IMR-90 (cell line): ENCODE results near the gene LTF. TPM values are rescaled to one million over a fixed set of nuclear protein-coding genes. Genes with fewer than 3 reads are reported as not detected.

Experiments
- ATAC-seq: fragments of 200-7000 bp; cut with Tn5 transposase; 2 replicates; pipeline ENCODE4 v1.9.1; 2020; ENCODE audit warnings: low read depth, mild to moderate bottlenecking, moderate library complexity
- BruUV-seq: library from RNA; stranded (reverse); fragments of 400-500 nt; replicated peaks from 2 replicates; lab custom pipeline; 2021; lab: Mats Ljungman, UMichigan
- CTCF ChIA-PET: fragments of 300-600 bp; formaldehyde crosslinking; extraction: SDS; loops from one replicate; lab custom pipeline; 2021; ENCODE audit warnings: antibody characterized with exemption; lab: Yijun Ruan, JAX
- POLR2A ChIA-PET: fragments of 300-600 bp; sonication (Branson Sonifier 250); formaldehyde crosslinking; loops from one replicate; lab custom pipeline; 2022; ENCODE audit warnings: antibody characterized with exemption; ENCODE audit not compliant: unreplicated experiment; lab: Charles Lee
- DNase-seq: peaks from one replicate; pipeline ENCODE4 v3.0.0; 2013
- H2AFZ ChIP-seq: replicated peaks from 2 replicates; pipeline ENCODE3; 2013; ENCODE audit warnings: low read length, mild to moderate bottlenecking; ENCODE audit not compliant: poor library complexity
- H2AK5ac ChIP-seq: 2 replicates; pipeline ENCODE4 v1.6.1; 2013; ENCODE audit warnings: low read depth, low read length, inconsistent platforms
- H2AK9ac ChIP-seq: replicated peaks from 2 replicates; pipeline ENCODE3; 2013; ENCODE audit warnings: mild to moderate bottlenecking, low read depth, low read length, moderate library complexity; ENCODE audit not compliant: poor library complexity
- H2BK120ac ChIP-seq: 2 replicates; pipeline ENCODE4 v1.6.1; 2013; ENCODE audit warnings: low read depth, low read length, inconsistent platforms
- H2BK15ac ChIP-seq: 3 replicates; pipeline ENCODE4 v1.6.1; 2013; ENCODE audit warnings: low read depth, low read length, inconsistent platforms
- H2BK20ac ChIP-seq: 2 replicates; pipeline ENCODE4 v1.6.1; 2013; ENCODE audit warnings: low read depth, mild to moderate bottlenecking, inconsistent platforms, low read length, moderate library complexity
- H2BK5ac ChIP-seq: 2 replicates; pipeline ENCODE4 v1.6.1; 2013; ENCODE audit warnings: mild to moderate bottlenecking, low read depth, low read length, inconsistent platforms; ENCODE audit not compliant: poor library complexity, severe bottlenecking
- H3K14ac ChIP-seq: replicated peaks from 2 replicates; pipeline ENCODE4 v1.6.1; 2013; ENCODE audit warnings: low read depth, low read length, inconsistent platforms
- H3K18ac ChIP-seq: 2 replicates; pipeline ENCODE4 v1.6.1; 2013; ENCODE audit warnings: low read depth, low read length, control low read depth
- H3K23ac ChIP-seq: 2 replicates; pipeline ENCODE4 v1.6.1; 2013; ENCODE audit warnings: low read depth, low read length, inconsistent platforms
- H3K27ac ChIP-seq: 2 replicates; pipeline ENCODE4 v1.5.1; 2013; ENCODE audit warnings: mild to moderate bottlenecking, control low read depth, low read length; ENCODE audit not compliant: insufficient read depth
- H3K27me3 ChIP-seq: 2 replicates; pipeline ENCODE4 v1.6.1; 2013; ENCODE audit warnings: low read length; ENCODE audit not compliant: control insufficient read depth, insufficient read depth
- H3K36me3 ChIP-seq: 2 replicates; pipeline ENCODE4 v1.6.1; 2013; ENCODE audit warnings: low read length, mixed read lengths; ENCODE audit not compliant: control insufficient read depth, insufficient read depth
- H3K4ac ChIP-seq: 2 replicates; pipeline ENCODE4 v1.6.1; 2013; ENCODE audit warnings: low read depth, low read length, inconsistent platforms
- H3K4me1 ChIP-seq: 2 replicates; pipeline ENCODE4 v1.6.1; 2013; ENCODE audit warnings: low read length, mixed read lengths; ENCODE audit not compliant: control insufficient read depth, insufficient read depth
- H3K4me2 ChIP-seq: 2 replicates; pipeline ENCODE4 v1.6.1; 2013; ENCODE audit warnings: low read depth, mild to moderate bottlenecking, control low read depth, low read length, moderate library complexity
- H3K4me3 ChIP-seq: 2 replicates; pipeline ENCODE4 v1.5.1; 2013; ENCODE audit warnings: low read depth, mild to moderate bottlenecking, control low read depth, low read length, moderate library complexity; ENCODE audit not compliant: insufficient read depth
- H3K56ac ChIP-seq: 2 replicates; pipeline ENCODE4 v1.6.1; 2013; ENCODE audit warnings: low read length, inconsistent platforms; ENCODE audit not compliant: insufficient read depth; ENCODE audit errors: extremely low read depth
- H3K79me1 ChIP-seq, 2 experiments: 2 replicates each; pipeline ENCODE4 v1.6.1; 2013; ENCODE audit warnings: low read length in 2 of 2, inconsistent platforms in 1 of 2, low read depth in 1 of 2
- H3K9ac ChIP-seq: 2 replicates; pipeline ENCODE4 v1.6.1; 2013; ENCODE audit warnings: low read depth, low read length, control low read depth
- H3K9me1 ChIP-seq: 2 replicates; pipeline ENCODE4 v1.6.1; 2013; ENCODE audit warnings: low read length, inconsistent platforms; ENCODE audit not compliant: insufficient read depth
- H3K9me3 ChIP-seq: 2 replicates; pipeline ENCODE4 v1.6.1; 2013; ENCODE audit warnings: low read length; ENCODE audit not compliant: control insufficient read depth, insufficient read depth
- H4K20me1 ChIP-seq: 2 replicates; pipeline ENCODE4 v1.6.1; 2013; ENCODE audit warnings: low read length, inconsistent platforms; ENCODE audit not compliant: insufficient read depth
- H4K5ac ChIP-seq: 2 replicates; pipeline ENCODE4 v1.6.1; 2013; ENCODE audit warnings: mild to moderate bottlenecking, low read depth, low read length, control low read depth
- H4K8ac ChIP-seq, 2 experiments: 2 replicates each; pipeline ENCODE4 v1.6.1; 2013; ENCODE audit warnings: low read depth in 2 of 2, low read length in 2 of 2, control low read depth in 1 of 2, inconsistent platforms in 1 of 2
- H4K91ac ChIP-seq: 2 replicates; pipeline ENCODE4 v1.6.1; 2013; ENCODE audit warnings: low read depth, low read length, inconsistent platforms; ENCODE audit not compliant: insufficient read depth
- BHLHE40 ChIP-seq: fragments of 150-350 bp; IDR thresholded peaks from 2 replicates; pipeline ENCODE4 v1.6.1; 2016; ENCODE audit warnings: mild to moderate bottlenecking, low read depth, low read length
- CEBPB ChIP-seq: IDR thresholded peaks from 2 replicates; pipeline ENCODE4 v1.6.1; 2012; ENCODE audit warnings: low read depth, low read length, improper control_type of control experiment
- CHD1 ChIP-seq: IDR thresholded peaks from 2 replicates; pipeline ENCODE4 v1.6.1; 2012; ENCODE audit warnings: low read depth, low read length, improper control_type of control experiment
- FOS ChIP-seq: fragments of 150-350 bp; IDR thresholded peaks from 2 replicates; pipeline ENCODE4 v1.6.1; 2016; ENCODE audit warnings: low read depth, low read length
- MAFK ChIP-seq: IDR thresholded peaks from 2 replicates; pipeline ENCODE4 v1.6.1; 2012; ENCODE audit warnings: low read depth, low read length, improper control_type of control experiment
- MAZ ChIP-seq: IDR thresholded peaks from 2 replicates; pipeline ENCODE4 v1.6.1; 2012; ENCODE audit warnings: low read depth, mild to moderate bottlenecking, low read length, improper control_type of control experiment, moderate library complexity, borderline replicate concordance
- MXI1 ChIP-seq: IDR thresholded peaks from 2 replicates; pipeline ENCODE4 v1.6.1; 2012; ENCODE audit warnings: low read depth, mild to moderate bottlenecking, low read length, moderate library complexity, borderline replicate concordance
- NFE2L2 ChIP-seq: fragments of 150-350 bp; IDR thresholded peaks from 2 replicates; pipeline ENCODE4 v1.6.1; 2016; ENCODE audit warnings: low read depth, mild to moderate bottlenecking, low read length
- POLR2A ChIP-seq: IDR thresholded peaks from 2 replicates; pipeline ENCODE4 v1.6.1; 2012; ENCODE audit warnings: mild to moderate bottlenecking, low read depth, low read length
- RAD21 ChIP-seq: IDR thresholded peaks from 2 replicates; pipeline ENCODE4 v1.6.1; 2012; ENCODE audit warnings: low read length, improper control_type of control experiment
- RCOR1 ChIP-seq: IDR thresholded peaks from 2 replicates; pipeline ENCODE4 v1.6.1; 2012; ENCODE audit warnings: mild to moderate bottlenecking, low read length, improper control_type of control experiment; ENCODE audit not compliant: insufficient replicate concordance
- RFX5 ChIP-seq: IDR thresholded peaks from 2 replicates; pipeline ENCODE4 v1.8.0; 2012; ENCODE audit warnings: low read depth, mild to moderate bottlenecking, low read length, moderate library complexity
- SMC3 ChIP-seq: fragments of 150-350 bp; IDR thresholded peaks from 2 replicates; pipeline ENCODE4 v1.6.1; 2016; ENCODE audit warnings: low read depth, mild to moderate bottlenecking, antibody characterized with exemption, low read length, moderate library complexity
- WGBS, 2 experiments: methylation state at CpG; one replicate each; pipeline versions ENCODE4 v1.1.5 to v1.1.7; 2013; ENCODE audit warnings: missing lambda C conversion rate in 2 of 2; ENCODE audit not compliant: insufficient read length in 1 of 2; ENCODE audit errors: extremely low coverage in 2 of 2; 5-methylcytosine and 5-hydroxymethylcytosine counted together
- dilution Hi-C: fragments of 300-500 bp; cut with HindIII; formaldehyde crosslinking; loops from one replicate; pipeline ENCODE4 v1.14.3; 2018; ENCODE audit warnings: low sequenced_read_pairs; ENCODE audit not compliant: unreplicated experiment
- in situ Hi-C: fragments of 300-500 bp; cut with MboI; formaldehyde crosslinking; loops from 3 replicates; pipeline ENCODE4 v1.14.3; 2019; ENCODE audit warnings: low sequenced_read_pairs, inconsistent platforms, mixed read lengths
- intact Hi-C: fragments of 100-400 bp; cut with micrococcal nuclease; formaldehyde crosslinking; loops from 2 replicates; pipeline ENCODE4 v1.10.0; 2022
- polyA plus RNA-seq, 3 experiments: library from polyadenylated mRNA; depleted of rRNA; stranded (reverse); fragments of >200 nt; gene quantifications; 2 replicates each; pipeline ENCODE4 v1.2.3, GENCODE V29; 2012; ENCODE audit warnings: low replicate concordance in 1 of 3
- total RNA-seq: library from RNA; depleted of rRNA; stranded (reverse); fragments of >200 nt; gene quantifications from 2 replicates; pipeline ENCODE4 v1.2.3, GENCODE V29; 2012
- TF ChIP-seq, protein P1 (sequence below): fragments of 150-350 bp; IDR thresholded peaks from 2 replicates; pipeline ENCODE4 v1.6.1; 2017; ENCODE audit warnings: mild to moderate bottlenecking, antibody characterized with exemption, low read length, low read depth
- TF ChIP-seq, protein P2 (sequence below): fragments of 150-350 bp; IDR thresholded peaks from 2 replicates; pipeline ENCODE4 v1.6.1; 2016; ENCODE audit warnings: low read depth, mild to moderate bottlenecking, low read length, moderate library complexity, borderline replicate concordance
- TF ChIP-seq, protein P3 (sequence below): conservative IDR thresholded peaks from 2 replicates; pipeline ENCODE4 v1.5.1; 2012; ENCODE audit warnings: mild to moderate bottlenecking, low read depth, low read length, improper control_type of control experiment

LTF gene
- total and polyA plus RNA-seq, 2 of the 4 experiments (the other 2 are of a cell fraction) = not detected

DNA sequence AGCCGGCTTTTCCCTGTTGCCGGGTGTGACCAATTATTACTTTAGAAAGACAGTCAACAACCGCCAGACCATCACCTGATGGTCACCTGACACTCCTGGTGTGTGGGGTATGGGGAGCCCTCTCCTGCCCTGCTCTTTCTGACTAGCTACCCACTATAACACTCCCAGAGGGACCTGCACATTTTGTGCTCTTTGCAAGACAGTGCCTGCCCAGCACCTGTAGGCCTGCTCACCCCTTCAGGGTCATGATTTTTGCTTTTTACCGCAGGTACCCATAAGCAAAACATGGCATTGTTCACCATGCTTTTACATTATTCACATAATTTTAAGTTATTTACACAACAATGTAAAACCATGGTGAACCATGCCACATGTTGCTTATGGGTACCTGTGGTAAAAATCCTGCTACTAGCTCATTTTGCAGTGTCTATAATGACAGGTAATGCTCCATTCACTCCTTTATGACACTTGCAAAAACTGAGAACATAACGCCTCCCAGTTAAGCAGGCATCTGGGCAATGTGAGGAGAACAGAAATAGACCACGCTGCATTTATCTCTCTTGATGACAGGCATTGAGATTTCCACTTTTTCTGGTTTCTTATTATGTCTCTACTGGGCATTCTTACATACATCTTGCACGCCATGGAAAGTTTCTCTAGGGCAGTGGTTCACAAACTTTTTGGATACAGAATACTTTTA is 47.7 kb downstream of the LTF start:
- in situ Hi-C loops = no loop called here
- no peak overlapping the region for H2BK5ac ChIP-seq
- H2AK5ac ChIP-seq = no peak overlapping the region
- H2AFZ ChIP-seq = no peak overlapping the region
- no peak overlapping the region for H3K23ac ChIP-seq
- no peak overlapping the region for H4K5ac ChIP-seq
- H3K9ac ChIP-seq = no peak overlapping the region
- no peaks in the 10 kb centered on the region for H3K9me1 ChIP-seq
- dilution Hi-C loops = no loop called here
- no TSS peak for BruUV-seq
- no peak overlapping the region for H3K4ac ChIP-seq
- no peak for TF ChIP-seq MAZ
- TF ChIP-seq POLR2A = no peak
- TF ChIP-seq, protein P1, sequence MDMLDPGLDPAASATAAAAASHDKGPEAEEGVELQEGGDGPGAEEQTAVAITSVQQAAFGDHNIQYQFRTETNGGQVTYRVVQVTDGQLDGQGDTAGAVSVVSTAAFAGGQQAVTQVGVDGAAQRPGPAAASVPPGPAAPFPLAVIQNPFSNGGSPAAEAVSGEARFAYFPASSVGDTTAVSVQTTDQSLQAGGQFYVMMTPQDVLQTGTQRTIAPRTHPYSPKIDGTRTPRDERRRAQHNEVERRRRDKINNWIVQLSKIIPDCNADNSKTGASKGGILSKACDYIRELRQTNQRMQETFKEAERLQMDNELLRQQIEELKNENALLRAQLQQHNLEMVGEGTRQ = no peak
- TF ChIP-seq RCOR1 = no peak
- no peak for TF ChIP-seq MXI1
- TF ChIP-seq FOS = no peak
- no peak for TF ChIP-seq BHLHE40
- TF ChIP-seq MAFK = no peak
- no peak for TF ChIP-seq RAD21
- TF ChIP-seq NFE2L2 = no peak
- TF ChIP-seq SMC3 = no peak
- TF ChIP-seq CHD1 = no peak
- TF ChIP-seq, protein P2, sequence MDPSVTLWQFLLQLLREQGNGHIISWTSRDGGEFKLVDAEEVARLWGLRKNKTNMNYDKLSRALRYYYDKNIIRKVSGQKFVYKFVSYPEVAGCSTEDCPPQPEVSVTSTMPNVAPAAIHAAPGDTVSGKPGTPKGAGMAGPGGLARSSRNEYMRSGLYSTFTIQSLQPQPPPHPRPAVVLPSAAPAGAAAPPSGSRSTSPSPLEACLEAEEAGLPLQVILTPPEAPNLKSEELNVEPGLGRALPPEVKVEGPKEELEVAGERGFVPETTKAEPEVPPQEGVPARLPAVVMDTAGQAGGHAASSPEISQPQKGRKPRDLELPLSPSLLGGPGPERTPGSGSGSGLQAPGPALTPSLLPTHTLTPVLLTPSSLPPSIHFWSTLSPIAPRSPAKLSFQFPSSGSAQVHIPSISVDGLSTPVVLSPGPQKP = no peak
- no peak for TF ChIP-seq CEBPB
- no peak for TF ChIP-seq RFX5
- TF ChIP-seq, protein P3, sequence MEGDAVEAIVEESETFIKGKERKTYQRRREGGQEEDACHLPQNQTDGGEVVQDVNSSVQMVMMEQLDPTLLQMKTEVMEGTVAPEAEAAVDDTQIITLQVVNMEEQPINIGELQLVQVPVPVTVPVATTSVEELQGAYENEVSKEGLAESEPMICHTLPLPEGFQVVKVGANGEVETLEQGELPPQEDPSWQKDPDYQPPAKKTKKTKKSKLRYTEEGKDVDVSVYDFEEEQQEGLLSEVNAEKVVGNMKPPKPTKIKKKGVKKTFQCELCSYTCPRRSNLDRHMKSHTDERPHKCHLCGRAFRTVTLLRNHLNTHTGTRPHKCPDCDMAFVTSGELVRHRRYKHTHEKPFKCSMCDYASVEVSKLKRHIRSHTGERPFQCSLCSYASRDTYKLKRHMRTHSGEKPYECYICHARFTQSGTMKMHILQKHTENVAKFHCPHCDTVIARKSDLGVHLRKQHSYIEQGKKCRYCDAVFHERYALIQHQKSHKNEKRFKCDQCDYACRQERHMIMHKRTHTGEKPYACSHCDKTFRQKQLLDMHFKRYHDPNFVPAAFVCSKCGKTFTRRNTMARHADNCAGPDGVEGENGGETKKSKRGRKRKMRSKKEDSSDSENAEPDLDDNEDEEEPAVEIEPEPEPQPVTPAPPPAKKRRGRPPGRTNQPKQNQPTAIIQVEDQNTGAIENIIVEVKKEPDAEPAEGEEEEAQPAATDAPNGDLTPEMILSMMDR = no peak
- H3K27ac ChIP-seq = no peak overlapping the region
- peaks cover 6% of the 10 kb centered on the region for H3K27me3 ChIP-seq
- no peaks in the 10 kb centered on the region for H3K79me1 ChIP-seq
- no peak overlapping the region for H2BK120ac ChIP-seq
- H2AK9ac ChIP-seq = no peak overlapping the region
- ChIA-PET CTCF (interaction anchor here (0.8 kb wide), 1 partner anchor 11 kb away, joined by 3 read pairs; no protein-coding TSS in a partner anchor), POLR2A (no interaction called here)
- intact Hi-C loops = no loop called here
- no peaks in the 10 kb centered on the region for H3K9me3 ChIP-seq
- no peak overlapping the region for H3K4me3 ChIP-seq
- WGBS, 2 experiments = 67% methylated on average over 3 of the region's 7 CpGs; no CpG with 5 or more reads in 1 of the 2 experiments
- H4K91ac ChIP-seq = no peak overlapping the region
- no peak overlapping the region for H3K14ac ChIP-seq
- DNase-seq (no peak), ATAC-seq (no peak)
- no peak overlapping the region for H2BK15ac ChIP-seq
- no peak overlapping the region for H3K4me2 ChIP-seq
- no peak overlapping the region for H4K8ac ChIP-seq
- H3K18ac ChIP-seq = no peak overlapping the region
- H3K56ac ChIP-seq = no peak overlapping the region
- H3K36me3 ChIP-seq = no peaks in the 10 kb centered on the region
- H4K20me1 ChIP-seq = no peaks in the 10 kb centered on the region
- no peak overlapping the region for H2BK20ac ChIP-seq
- peaks cover 2% of the 10 kb centered on the region for H3K4me1 ChIP-seq
